Ramos (cell line): ENCODE measurements around the gene LIPC.

Source experiments
- in situ Hi-C: fragments of 300-500 bp; cut with MboI; formaldehyde crosslinking; loops from one replicate; pipeline ENCODE4 v1.14.3; 2022; ENCODE audit warnings: low sequenced_read_pairs; ENCODE audit not compliant: unreplicated experiment

Gene LIPC

GRCh38 chr15:58490086-58490887 lies 58.5 kb downstream of the LIPC start:
- in situ Hi-C loops: no loop called here

GRCh38 chr15:58490888-58491473 lies 59.2 kb downstream of the LIPC start:
- in situ Hi-C loops: no loop called here

GRCh38 chr15:58491499-58492202 lies 59.9 kb downstream of the LIPC start:
- in situ Hi-C loops: no loop called here

- in situ Hi-C loops: no loop called here
These were observed 61.0 kb downstream of the LIPC start for GRCh38 chr15:58492661-58493397.

GRCh38 chr15:58494567-58494966 lies 62.8 kb downstream of the LIPC start:
- in situ Hi-C loops: no loop called here

- in situ Hi-C loops: no loop called here
These were observed 64.2 kb downstream of the LIPC start for GRCh38 chr15:58495891-58496408.

GRCh38 chr15:58497046-58497785 lies 65.4 kb downstream of the LIPC start:
- in situ Hi-C loops: no loop called here

- in situ Hi-C loops: no loop called here
These were observed 67.2 kb downstream of the LIPC start for GRCh38 chr15:58498821-58499580.

- in situ Hi-C loops: no loop called here
These were observed 69.2 kb downstream of the LIPC start for GRCh38 chr15:58501006-58501405.

- in situ Hi-C loops: no loop called here
These were observed 69.9 kb downstream of the LIPC start for GRCh38 chr15:58501636-58502188.

- in situ Hi-C loops: no loop called here
These were observed 71.6 kb downstream of the LIPC start for GRCh38 chr15:58503139-58504027.

- in situ Hi-C loops: no loop called here
These were observed 73.0 kb downstream of the LIPC start for GRCh38 chr15:58504674-58505234.

- in situ Hi-C loops: no loop called here
These were observed 73.8 kb downstream of the LIPC start for GRCh38 chr15:58505581-58505980.

- in situ Hi-C loops: no loop called here
These were observed 74.3 kb downstream of the LIPC start for GRCh38 chr15:58506064-58506490.

GRCh38 chr15:58506783-58507668 lies 75.2 kb downstream of the LIPC start:
- in situ Hi-C loops: no loop called here

- in situ Hi-C loops: no loop called here
These were observed 77.8 kb downstream of the LIPC start for GRCh38 chr15:58509556-58509955.
